HCT116 (cell line): ENCODE measurements around the gene LYRM4. TPM values are rescaled to one million over a fixed set of nuclear protein-coding genes. Genes with fewer than 3 reads are reported as not detected.

Experiments used
- ATAC-seq: fragments of 200-7000 bp; cut with Tn5 transposase; 2 replicates; pipeline ENCODE4 v1.9.1; 2020; ENCODE audit warnings: mild to moderate bottlenecking, moderate library complexity
- BruUV-seq: library from RNA; stranded (reverse); fragments of 400-500 nt; replicated peaks from 2 replicates; lab custom pipeline; 2021; lab: Mats Ljungman, UMichigan
- CTCF ChIA-PET: fragments of 300-600 bp; sonication (Branson Sonifier 250); formaldehyde crosslinking; loops from one replicate; lab custom pipeline; 2021; ENCODE audit warnings: antibody characterized with exemption; lab: Charles Lee
- POLR2A ChIA-PET: fragments of 300-600, 350-600 bp; sonication (Branson Sonifier 250); formaldehyde crosslinking; loops from one replicate; lab custom pipeline; 2021; ENCODE audit warnings: antibody characterized with exemption; lab: Charles Lee
- RAD21 ChIA-PET, 2 experiments: fragments of 300-600 bp; sonication (Branson Sonifier 250); formaldehyde crosslinking; loops; one replicate each; lab custom pipeline; 2023; ENCODE audit warnings: low total read pairs in 2 of 2; ENCODE audit not compliant: uncharacterized antibody in 2 of 2, unreplicated experiment in 2 of 2, low non-redundant PET in 1 of 2; lab: Charles Lee
- DNase-seq: peaks from one replicate; pipeline ENCODE4 v3.0.0-alpha.2; 2010; ENCODE audit warnings: low read depth, low spot score
- H2AFZ ChIP-seq: fragments of 200-600 bp; shearing (Covaris generic), sonication (generic); 2 replicates; pipeline ENCODE4 v1.6.1; 2017; ENCODE audit warnings: low read depth, mixed run types, mixed read lengths, antibody characterized with exemption, low read length; ENCODE audit not compliant: poor library complexity, severe bottlenecking
- H3K27ac ChIP-seq: 2 replicates; pipeline ENCODE4 v1.5.1; 2012; ENCODE audit warnings: low read depth, low read length
- H3K27me3 ChIP-seq: fragments of 200-600 bp; sonication (generic); 2 replicates; pipeline ENCODE4 v1.6.1; 2016; ENCODE audit warnings: mixed run types, low read length, mixed read lengths; ENCODE audit not compliant: insufficient read depth
- H3K36me3 ChIP-seq, 2 experiments: fragments of 200-500 bp in 1 of 2; fragments of 200-600 bp in 1 of 2; sonication (Bioruptor generic) in 1 of 2; sonication (generic) in 1 of 2; 2 replicates each; pipeline versions ENCODE4 v1.5.1 to v1.6.1; 2014 to 2016; ENCODE audit warnings: low read length in 2 of 2, inconsistent platforms in 1 of 2, mixed read lengths in 1 of 2, mixed run types in 1 of 2; ENCODE audit not compliant: insufficient read depth in 2 of 2, control insufficient read depth in 1 of 2
- H3K4me1 ChIP-seq, 2 experiments: fragments of 200-600 bp in 1 of 2; sonication (generic) in 1 of 2; 2 replicates each; pipeline versions ENCODE4 v1.5.1 to v1.6.1; 2012 to 2017; ENCODE audit warnings: low read length in 2 of 2, inconsistent platforms in 1 of 2, mild to moderate bottlenecking in 1 of 2, mixed read lengths in 1 of 2, mixed run types in 1 of 2, moderate library complexity in 1 of 2; ENCODE audit not compliant: insufficient read depth in 2 of 2, control insufficient read depth in 1 of 2
- H3K4me2 ChIP-seq: fragments of 200-600 bp; sonication (generic); 2 replicates; pipeline ENCODE4 v1.6.1; 2017; ENCODE audit warnings: mixed run types, low read length, mixed read lengths
- H3K4me3 ChIP-seq, 2 experiments: fragments of 200-600 bp in 1 of 2; sonication (generic) in 1 of 2; replicated peaks in 1 of 2; 2 replicates each; pipeline ENCODE4 v1.5.1; 2011 to 2016; ENCODE audit warnings: low read length in 2 of 2, control low read depth in 1 of 2, low read depth in 1 of 2, mild to moderate bottlenecking in 1 of 2, mixed read lengths in 1 of 2, mixed run types in 1 of 2
- H3K79me2 ChIP-seq: fragments of 200-600 bp; sonication (generic); 2 replicates; pipeline ENCODE4 v1.6.1; 2017; ENCODE audit warnings: mild to moderate bottlenecking, mixed run types, low read length, moderate library complexity, mixed read lengths; ENCODE audit not compliant: insufficient read depth
- H3K9ac ChIP-seq: fragments of 200-600 bp; sonication (generic); 2 replicates; pipeline ENCODE4 v1.6.1; 2016; ENCODE audit warnings: low read length, mixed read lengths
- H3K9me2 ChIP-seq: fragments of 200-600 bp; sonication (generic), shearing (Covaris generic); 2 replicates; pipeline ENCODE4 v1.6.1; 2017; ENCODE audit warnings: mixed run types, mild to moderate bottlenecking, moderate library complexity; ENCODE audit not compliant: insufficient read depth
- H3K9me3 ChIP-seq, 2 experiments: fragments of 200-500 bp in 1 of 2; fragments of 200-600 bp in 1 of 2; sonication (Bioruptor generic) in 1 of 2; sonication (generic) in 1 of 2; 2 replicates each; pipeline ENCODE4 v1.6.1; 2014 to 2017; ENCODE audit warnings: low read length in 2 of 2, mixed read lengths in 2 of 2, inconsistent platforms in 1 of 2, low read depth in 1 of 2, mild to moderate bottlenecking in 1 of 2, mixed run types in 1 of 2, moderate library complexity in 1 of 2; ENCODE audit not compliant: control insufficient read depth in 1 of 2, insufficient read depth in 1 of 2
- H4K20me1 ChIP-seq: fragments of 200-600 bp; sonication (generic), shearing (Covaris generic); 2 replicates; pipeline ENCODE4 v1.6.1; 2017; ENCODE audit warnings: mixed run types, mild to moderate bottlenecking, moderate library complexity; ENCODE audit not compliant: insufficient read depth
- ATF3 ChIP-seq: IDR thresholded peaks from 2 replicates; pipeline ENCODE4 v1.6.1; 2012
- CBX3 ChIP-seq: IDR thresholded peaks from 2 replicates; pipeline ENCODE4 v1.6.1; 2012; ENCODE audit warnings: low read depth
- CEBPB ChIP-seq: IDR thresholded peaks from 2 replicates; pipeline ENCODE4 v1.6.1; 2012; ENCODE audit warnings: low read depth
- EZH2 ChIP-seq: fragments of 200-600 bp; sonication (generic); IDR thresholded peaks from 2 replicates; pipeline ENCODE4 v1.6.1; 2017; ENCODE audit warnings: antibody characterized with exemption, mixed run types
- EZH2phosphoT487 ChIP-seq: fragments of 200-600 bp; IDR thresholded peaks from 2 replicates; pipeline ENCODE4 v1.6.1; 2018; ENCODE audit warnings: antibody characterized with exemption, borderline replicate concordance
- POLR2A ChIP-seq: IDR thresholded peaks from 2 replicates; pipeline ENCODE4 v1.7.0; 2011; ENCODE audit warnings: borderline replicate concordance; ENCODE audit not compliant: insufficient read depth, insufficient read length; ENCODE audit errors: extremely low read depth
- POLR2AphosphoS5 ChIP-seq: IDR thresholded peaks from 2 replicates; pipeline ENCODE4 v1.6.1; 2011; ENCODE audit warnings: mild to moderate bottlenecking, low read depth, low read length, moderate library complexity
- RAD21 ChIP-seq: IDR thresholded peaks from 2 replicates; pipeline ENCODE4 v1.6.1; 2012; ENCODE audit warnings: low read depth, mild to moderate bottlenecking
- SIN3A ChIP-seq: IDR thresholded peaks from 2 replicates; pipeline ENCODE4 v1.6.1; 2012; ENCODE audit warnings: low read depth
- SRF ChIP-seq: IDR thresholded peaks from 2 replicates; pipeline ENCODE4 v1.6.1; 2012; ENCODE audit warnings: low read depth
- YY1 ChIP-seq: IDR thresholded peaks from 2 replicates; pipeline ENCODE4 v1.6.1; 2011; ENCODE audit warnings: low read length, low read depth, moderate library complexity, mild to moderate bottlenecking; ENCODE audit not compliant: insufficient replicate concordance; ENCODE audit errors: extremely low read depth
- ZBTB33 ChIP-seq: IDR thresholded peaks from 2 replicates; pipeline ENCODE4 v1.6.1; 2011; ENCODE audit warnings: mild to moderate bottlenecking, low read length, moderate library complexity; ENCODE audit not compliant: insufficient replicate concordance; ENCODE audit errors: extremely low read depth
- ZNF274 ChIP-seq: fragments of 200-500 bp; sonication (Bioruptor generic); IDR thresholded peaks from 2 replicates; pipeline ENCODE4 v1.6.1; 2014; ENCODE audit warnings: mild to moderate bottlenecking, low read depth, low read length, inconsistent platforms
- intact Hi-C: fragments of 100-400 bp; cut with micrococcal nuclease; formaldehyde crosslinking; loops from 2 replicates; pipeline ENCODE4 v1.10.0; 2022
- total RNA-seq: library from RNA; stranded (reverse); gene quantifications from one replicate; pipeline ENCODE4 v1.2.1, GENCODE V29; 2021; ENCODE audit not compliant: unreplicated experiment
- TF ChIP-seq, protein P1 (sequence below): IDR thresholded peaks from 2 replicates; pipeline ENCODE4 v1.6.1; 2012; ENCODE audit warnings: low read depth

Gene LYRM4
- total RNA-seq, 1 experiment from 2014 or later: 30.1 TPM

- CTCF ChIA-PET: no interaction called here
- BruUV-seq: no TSS peak
- no peak for TF ChIP-seq RAD21
- no peak for TF ChIP-seq CBX3
- TF ChIP-seq ZBTB33: no peak
- no peak for TF ChIP-seq POLR2AphosphoS5
- no peak for TF ChIP-seq POLR2A
- no peak for TF ChIP-seq ZNF274
Measured at GRCh38 chr6:5091210-5092069, 169.3 kb downstream of the LYRM4 start.

GRCh38 chr6:5090603-5091002, 170.1 kb downstream of the LYRM4 start:
- no TSS peak for BruUV-seq
- H3K9me2 ChIP-seq: no peaks in the 10 kb centered on the region
- H3K9ac ChIP-seq: no peak overlapping the region
- H3K4me2 ChIP-seq: no peak overlapping the region
- H3K27me3 ChIP-seq: no peaks in the 10 kb centered on the region
- H2AFZ ChIP-seq: no peak overlapping the region
- intact Hi-C loops: no loop called here
- no peak overlapping the region for H3K4me3 ChIP-seq
- POLR2A ChIA-PET: no interaction called here
- H3K36me3 ChIP-seq: no peaks in the 10 kb centered on the region
- H3K79me2 ChIP-seq: no peaks in the 10 kb centered on the region
- H3K4me1 ChIP-seq: no peaks in the 10 kb centered on the region
- H3K9me3 ChIP-seq: no peaks in the 10 kb centered on the region
- no peak for DNase-seq
- no peak overlapping the region for H3K27ac ChIP-seq
- ATAC-seq: no peak
- CTCF ChIA-PET: no interaction called here
- no peaks in the 10 kb centered on the region for H4K20me1 ChIP-seq
- RAD21 ChIA-PET: no interaction called here
- no peak for TF ChIP-seq CEBPB
- TF ChIP-seq, protein P1, sequence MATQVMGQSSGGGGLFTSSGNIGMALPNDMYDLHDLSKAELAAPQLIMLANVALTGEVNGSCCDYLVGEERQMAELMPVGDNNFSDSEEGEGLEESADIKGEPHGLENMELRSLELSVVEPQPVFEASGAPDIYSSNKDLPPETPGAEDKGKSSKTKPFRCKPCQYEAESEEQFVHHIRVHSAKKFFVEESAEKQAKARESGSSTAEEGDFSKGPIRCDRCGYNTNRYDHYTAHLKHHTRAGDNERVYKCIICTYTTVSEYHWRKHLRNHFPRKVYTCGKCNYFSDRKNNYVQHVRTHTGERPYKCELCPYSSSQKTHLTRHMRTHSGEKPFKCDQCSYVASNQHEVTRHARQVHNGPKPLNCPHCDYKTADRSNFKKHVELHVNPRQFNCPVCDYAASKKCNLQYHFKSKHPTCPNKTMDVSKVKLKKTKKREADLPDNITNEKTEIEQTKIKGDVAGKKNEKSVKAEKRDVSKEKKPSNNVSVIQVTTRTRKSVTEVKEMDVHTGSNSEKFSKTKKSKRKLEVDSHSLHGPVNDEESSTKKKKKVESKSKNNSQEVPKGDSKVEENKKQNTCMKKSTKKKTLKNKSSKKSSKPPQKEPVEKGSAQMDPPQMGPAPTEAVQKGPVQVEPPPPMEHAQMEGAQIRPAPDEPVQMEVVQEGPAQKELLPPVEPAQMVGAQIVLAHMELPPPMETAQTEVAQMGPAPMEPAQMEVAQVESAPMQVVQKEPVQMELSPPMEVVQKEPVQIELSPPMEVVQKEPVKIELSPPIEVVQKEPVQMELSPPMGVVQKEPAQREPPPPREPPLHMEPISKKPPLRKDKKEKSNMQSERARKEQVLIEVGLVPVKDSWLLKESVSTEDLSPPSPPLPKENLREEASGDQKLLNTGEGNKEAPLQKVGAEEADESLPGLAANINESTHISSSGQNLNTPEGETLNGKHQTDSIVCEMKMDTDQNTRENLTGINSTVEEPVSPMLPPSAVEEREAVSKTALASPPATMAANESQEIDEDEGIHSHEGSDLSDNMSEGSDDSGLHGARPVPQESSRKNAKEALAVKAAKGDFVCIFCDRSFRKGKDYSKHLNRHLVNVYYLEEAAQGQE: no peak
- TF ChIP-seq SRF: no peak
- no peak for TF ChIP-seq ATF3
- no peak for TF ChIP-seq EZH2phosphoT487
- TF ChIP-seq SIN3A: no peak
- TF ChIP-seq ZNF274: no peak
- no peak for TF ChIP-seq YY1
- TF ChIP-seq CBX3: no peak
- TF ChIP-seq EZH2: no peak

More at GRCh38 chr6:5091210-5092069, 169.3 kb downstream of the LYRM4 start:
- Histone ChIP-seq H3K9me2 (no peaks in the 10 kb centered on the region), H3K79me2 (no peaks in the 10 kb centered on the region), H3K4me3 (no peak overlapping the region), H3K27me3 (no peaks in the 10 kb centered on the region), H2AFZ (no peak overlapping the region), H3K36me3 (no peaks in the 10 kb centered on the region), H3K4me1 (no peaks in the 10 kb centered on the region), H3K9ac (no peak overlapping the region), H3K9me3 (no peaks in the 10 kb centered on the region), H3K4me2 (no peak overlapping the region), H3K27ac (no peak overlapping the region), H4K20me1 (no peaks in the 10 kb centered on the region)
- ChIA-PET RAD21 (no interaction called here), POLR2A (no interaction called here)
- no peak for ATAC-seq
- intact Hi-C loops: no loop called here
- DNase-seq: no peak
